Smooth muscle cell (in vitro differentiated cells): Measurements from ENCODE around the gene SCFD2. TPM values are rescaled to one million over a fixed set of nuclear protein-coding genes. Genes with fewer than 3 reads are reported as not detected.

Experiments used
- DNase-seq: peaks from one replicate; lab custom pipeline; 2025; ENCODE audit not compliant: unreplicated experiment; lab: John Stamatoyannopoulos, UW
- H2AFZ ChIP-seq: fragments of 200-600 bp; sonication (generic); 2 replicates; pipeline ENCODE4 v1.6.0; 2016; ENCODE audit warnings: antibody characterized with exemption, low read depth, mild to moderate bottlenecking
- H3F3A ChIP-seq: fragments of 200-600 bp; sonication (generic); 2 replicates; pipeline ENCODE4 v1.6.0; 2017; ENCODE audit warnings: antibody characterized with exemption, low read depth
- H3K27ac ChIP-seq: fragments of 200-600 bp; sonication (generic); 2 replicates; pipeline ENCODE4 v1.5.1; 2016; ENCODE audit warnings: low read depth, mild to moderate bottlenecking
- H3K27me3 ChIP-seq: fragments of 200-600 bp; sonication (generic); 2 replicates; pipeline ENCODE4 v1.6.1; 2016; ENCODE audit warnings: low read depth, mild to moderate bottlenecking
- H3K36me3 ChIP-seq: fragments of 200-600 bp; sonication (generic); 2 replicates; pipeline ENCODE4 v1.5.1; 2016; ENCODE audit warnings: low read depth
- H3K4me1 ChIP-seq: fragments of 200-600 bp; sonication (generic); 2 replicates; pipeline ENCODE4 v1.5.1; 2016; ENCODE audit warnings: low read depth
- H3K4me2 ChIP-seq: fragments of 200-600 bp; sonication (generic); 2 replicates; pipeline ENCODE4 v1.6.0; 2016; ENCODE audit warnings: mild to moderate bottlenecking
- H3K4me3 ChIP-seq: fragments of 200-600 bp; sonication (generic); 2 replicates; pipeline ENCODE4 v1.5.1; 2016; ENCODE audit warnings: mild to moderate bottlenecking
- H3K79me2 ChIP-seq: fragments of 200-600 bp; sonication (generic); 2 replicates; pipeline ENCODE4 v1.6.0; 2016; ENCODE audit warnings: low read depth, mild to moderate bottlenecking
- H3K9ac ChIP-seq: fragments of 200-600 bp; sonication (generic); 2 replicates; pipeline ENCODE4 v1.6.0; 2016; ENCODE audit warnings: low read depth
- H3K9me3 ChIP-seq: fragments of 200-600 bp; sonication (generic); replicated peaks from 2 replicates; pipeline ENCODE4 v1.5.1; 2016; ENCODE audit warnings: low read depth
- H4K20me1 ChIP-seq: fragments of 200-600 bp; sonication (generic); 2 replicates; pipeline ENCODE4 v1.6.0; 2016; ENCODE audit warnings: low read depth
- WGBS: methylation state at CpG from one replicate; pipeline ENCODE4 v1.1.7; 2016; ENCODE audit warnings: low lambda C conversion rate; 5-methylcytosine and 5-hydroxymethylcytosine counted together
- polyA plus RNA-seq: library from polyadenylated mRNA; unstranded; fragments of >200 nt; fragmentation: Nextera tagmentation; extraction: Ambion mirVana; gene quantifications from 2 replicates; pipeline ENCODE4 v1.2.1, GENCODE V29; 2016
- total RNA-seq: library from RNA; depleted of rRNA; stranded (reverse); fragments of >200 nt; gene quantifications from 2 replicates; pipeline ENCODE4 v1.2.3, GENCODE V29; 2014
- TF ChIP-seq, protein P1 (sequence below): fragments of 200-600 bp; sonication (generic); IDR thresholded peaks from 2 replicates; pipeline ENCODE4 v1.5.1; 2017; ENCODE audit warnings: borderline replicate concordance, mild to moderate bottlenecking, antibody characterized with exemption; ENCODE audit not compliant: insufficient read depth, poor library complexity, severe bottlenecking

The SCFD2 gene
- total and polyA plus RNA-seq, 2 experiments from 2014 or later, result 7.8 to 11.4 TPM

DNA sequence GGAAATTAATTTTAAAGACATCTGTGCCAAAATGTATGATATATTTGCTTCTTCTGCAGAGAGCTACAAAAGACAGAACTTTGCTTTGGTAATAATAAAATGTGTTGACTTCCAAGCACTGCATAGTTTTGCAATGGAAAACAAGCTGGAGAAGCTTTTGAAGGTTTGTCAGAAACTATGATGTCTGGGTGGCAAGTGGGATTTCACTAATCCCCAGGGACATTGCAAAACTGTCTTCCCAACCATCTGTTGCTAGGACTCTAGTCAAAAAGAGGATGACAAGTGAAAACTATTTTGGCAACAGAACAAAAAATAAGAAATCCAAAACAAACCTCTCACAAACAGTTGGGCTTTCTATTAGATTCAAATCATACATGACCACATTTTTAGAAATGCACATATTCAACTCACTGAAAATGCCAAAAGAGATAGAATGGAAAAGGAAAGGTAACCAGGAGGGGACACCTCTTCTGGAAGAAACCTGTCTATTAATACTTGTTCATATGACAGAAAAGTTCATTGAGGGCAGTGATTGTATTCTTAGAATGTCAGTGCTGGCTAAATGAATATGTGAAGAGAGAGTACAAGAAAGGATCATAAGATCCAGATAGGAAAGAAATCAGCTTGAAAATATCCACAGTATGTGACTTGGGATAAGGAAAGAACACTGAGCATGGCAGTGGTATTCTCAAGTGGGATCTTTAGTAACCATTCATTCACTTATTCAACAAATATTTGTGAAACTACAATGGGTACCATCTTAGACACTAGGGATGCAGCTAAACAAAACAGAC, 275.7 kb downstream of the SCFD2 start:
- Histone ChIP-seq H3K9me3 (no peaks in the 10 kb centered on the region), H3F3A (no peaks in the 10 kb centered on the region), H3K27me3 (no peaks in the 10 kb centered on the region), H4K20me1 (no peaks in the 10 kb centered on the region), H3K27ac (peak overlapping the region; percentile 54), H3K4me1 (no peaks in the 10 kb centered on the region), H3K9ac (no peak overlapping the region), H3K4me3 (no peak overlapping the region), H3K36me3 (no peaks in the 10 kb centered on the region), H2AFZ (no peak overlapping the region), H3K79me2 (no peaks in the 10 kb centered on the region), H3K4me2 (peak overlapping the region; percentile 18)
- DNase-seq, result no peak
- TF ChIP-seq, protein P1, sequence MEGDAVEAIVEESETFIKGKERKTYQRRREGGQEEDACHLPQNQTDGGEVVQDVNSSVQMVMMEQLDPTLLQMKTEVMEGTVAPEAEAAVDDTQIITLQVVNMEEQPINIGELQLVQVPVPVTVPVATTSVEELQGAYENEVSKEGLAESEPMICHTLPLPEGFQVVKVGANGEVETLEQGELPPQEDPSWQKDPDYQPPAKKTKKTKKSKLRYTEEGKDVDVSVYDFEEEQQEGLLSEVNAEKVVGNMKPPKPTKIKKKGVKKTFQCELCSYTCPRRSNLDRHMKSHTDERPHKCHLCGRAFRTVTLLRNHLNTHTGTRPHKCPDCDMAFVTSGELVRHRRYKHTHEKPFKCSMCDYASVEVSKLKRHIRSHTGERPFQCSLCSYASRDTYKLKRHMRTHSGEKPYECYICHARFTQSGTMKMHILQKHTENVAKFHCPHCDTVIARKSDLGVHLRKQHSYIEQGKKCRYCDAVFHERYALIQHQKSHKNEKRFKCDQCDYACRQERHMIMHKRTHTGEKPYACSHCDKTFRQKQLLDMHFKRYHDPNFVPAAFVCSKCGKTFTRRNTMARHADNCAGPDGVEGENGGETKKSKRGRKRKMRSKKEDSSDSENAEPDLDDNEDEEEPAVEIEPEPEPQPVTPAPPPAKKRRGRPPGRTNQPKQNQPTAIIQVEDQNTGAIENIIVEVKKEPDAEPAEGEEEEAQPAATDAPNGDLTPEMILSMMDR, result no peak

DNA sequence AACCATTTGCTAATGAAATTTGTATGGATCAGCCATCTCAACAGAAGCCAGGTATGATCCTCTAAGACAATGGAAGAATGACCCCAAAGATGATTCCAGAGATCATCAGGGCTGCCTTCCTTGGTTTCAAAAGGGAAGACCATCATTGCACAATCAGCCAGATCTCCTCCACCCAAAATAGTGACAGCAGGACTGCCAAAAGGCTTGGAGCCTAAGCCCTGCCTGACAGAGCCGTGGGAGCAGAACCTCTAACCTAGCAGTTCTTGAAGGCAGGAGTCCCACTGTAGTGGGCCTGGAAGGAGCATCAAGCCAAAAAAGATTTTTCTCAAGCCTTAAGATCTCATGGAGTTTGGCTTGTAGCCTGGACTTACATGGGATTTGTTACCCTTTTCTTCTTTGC, 277.7 kb downstream of the SCFD2 start:
- Histone ChIP-seq H3K4me1 (no peaks in the 10 kb centered on the region), H2AFZ (no peak overlapping the region), H3K27me3 (no peaks in the 10 kb centered on the region), H3K36me3 (no peaks in the 10 kb centered on the region), H3K9me3 (no peaks in the 10 kb centered on the region), H3K4me3 (no peak overlapping the region), H3K9ac (no peak overlapping the region), H3K4me2 (no peak overlapping the region), H3K27ac (no peak overlapping the region), H4K20me1 (no peaks in the 10 kb centered on the region), H3K79me2 (no peaks in the 10 kb centered on the region), H3F3A (no peaks in the 10 kb centered on the region)
- 52% methylated on average over 1 of the region's 1 CpG for WGBS
- TF ChIP-seq, protein P1, result no peak
- no peak for DNase-seq

- Histone ChIP-seq H3K4me1 (no peaks in the 10 kb centered on the region), H3K36me3 (no peaks in the 10 kb centered on the region), H3K27ac (no peak overlapping the region), H3K9ac (no peak overlapping the region), H4K20me1 (no peaks in the 10 kb centered on the region), H3K4me2 (no peak overlapping the region), H3K9me3 (no peaks in the 10 kb centered on the region), H2AFZ (no peak overlapping the region), H3K27me3 (no peaks in the 10 kb centered on the region), H3K79me2 (no peaks in the 10 kb centered on the region), H3K4me3 (no peak overlapping the region), H3F3A (no peaks in the 10 kb centered on the region)
- no peak for DNase-seq
- TF ChIP-seq, protein P1, result no peak
- WGBS, result 37% methylated on average over 8 of the region's 8 CpGs
Measured at GRCh38 chr4:53076374-53076958, 289.4 kb downstream of the SCFD2 start.
